Lower leg skin (tissue), 4 donors: ENCODE measurements around the gene PRICKLE1. TPM values are rescaled to one million over a fixed set of nuclear protein-coding genes. Genes with fewer than 3 reads are reported as not detected.

Source experiments
- DNase-seq, 2 donors: peaks; one replicate each; pipeline ENCODE4 v3.0.0-alpha.2; 2019; ENCODE audit warnings: low spot score in 2 of 2
- H3K4me3 ChIP-seq: fragments of 200-600 bp; sonication (generic); 2 replicates; pipeline ENCODE4 v1.5.1; 2017; ENCODE audit warnings: mild to moderate bottlenecking, low read depth; ENCODE audit not compliant: poor library complexity, severe bottlenecking
- POLR2A ChIP-seq, 2 donors: fragments of 450-650 bp; IDR thresholded peaks; one replicate each; pipeline ENCODE4 v1.6.1; 2016 to 2017; ENCODE audit warnings: antibody characterized with exemption in 2 of 2, mild to moderate bottlenecking in 1 of 2, moderate library complexity in 1 of 2
- WGBS, 2 donors: methylation state at CpG; one replicate each; pipeline ENCODE4 v1.1.5; 2018; 5-methylcytosine and 5-hydroxymethylcytosine counted together
- intact Hi-C: fragments of 100-400 bp; cut with DNase I; formaldehyde crosslinking; loops from one replicate; pipeline ENCODE4 v1.15.0; 2023; ENCODE audit warnings: low total_unique reads
- total RNA-seq, 4 donors: library from RNA; depleted of rRNA; stranded (reverse); fragments of >200 nt; gene quantifications; one replicate each; pipeline ENCODE4 v1.1.0, GENCODE V29; 2016
- TF ChIP-seq, protein P1 (sequence below), 3 donors: fragments of 450-650 bp; IDR thresholded peaks; one replicate each; pipeline ENCODE4 v1.5.1; 2016; ENCODE audit warnings: antibody characterized with exemption in 3 of 3, mild to moderate bottlenecking in 3 of 3, moderate library complexity in 2 of 3

The PRICKLE1 gene
- total RNA-seq, 4 donors from 2014 or later: 3.8 to 39.8 (median 14.4) TPM

DNA sequence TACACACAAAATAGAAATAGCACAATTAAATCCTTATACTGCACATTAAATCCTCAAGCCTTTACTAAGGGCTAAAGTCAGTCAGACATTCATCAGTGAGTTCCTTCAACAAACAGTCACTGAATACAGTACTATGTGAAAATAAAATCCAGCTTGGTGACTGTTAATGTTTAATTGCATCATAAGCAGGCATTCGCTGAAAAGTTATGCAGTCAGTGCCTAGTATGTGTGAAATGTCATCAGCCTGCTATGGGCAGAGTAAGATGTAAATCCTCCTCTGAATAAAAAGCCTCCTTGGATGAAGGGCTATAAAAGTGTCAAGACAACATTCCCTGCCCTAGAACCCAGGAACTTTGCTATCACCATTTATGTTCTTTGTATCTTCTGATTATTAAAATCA lies 116.4 kb downstream of the PRICKLE1 start:
- intact Hi-C loops: no loop called here
- TF ChIP-seq, protein P1, sequence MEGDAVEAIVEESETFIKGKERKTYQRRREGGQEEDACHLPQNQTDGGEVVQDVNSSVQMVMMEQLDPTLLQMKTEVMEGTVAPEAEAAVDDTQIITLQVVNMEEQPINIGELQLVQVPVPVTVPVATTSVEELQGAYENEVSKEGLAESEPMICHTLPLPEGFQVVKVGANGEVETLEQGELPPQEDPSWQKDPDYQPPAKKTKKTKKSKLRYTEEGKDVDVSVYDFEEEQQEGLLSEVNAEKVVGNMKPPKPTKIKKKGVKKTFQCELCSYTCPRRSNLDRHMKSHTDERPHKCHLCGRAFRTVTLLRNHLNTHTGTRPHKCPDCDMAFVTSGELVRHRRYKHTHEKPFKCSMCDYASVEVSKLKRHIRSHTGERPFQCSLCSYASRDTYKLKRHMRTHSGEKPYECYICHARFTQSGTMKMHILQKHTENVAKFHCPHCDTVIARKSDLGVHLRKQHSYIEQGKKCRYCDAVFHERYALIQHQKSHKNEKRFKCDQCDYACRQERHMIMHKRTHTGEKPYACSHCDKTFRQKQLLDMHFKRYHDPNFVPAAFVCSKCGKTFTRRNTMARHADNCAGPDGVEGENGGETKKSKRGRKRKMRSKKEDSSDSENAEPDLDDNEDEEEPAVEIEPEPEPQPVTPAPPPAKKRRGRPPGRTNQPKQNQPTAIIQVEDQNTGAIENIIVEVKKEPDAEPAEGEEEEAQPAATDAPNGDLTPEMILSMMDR (IDR thresholded peaks at IDR 0.05): no peak
- TF ChIP-seq POLR2A (IDR thresholded peaks at IDR 0.05): no peak
- 36 to 82% methylated on average over 1 of the region's 1 CpG for WGBS, 2 donors
- H3K4me3 ChIP-seq: no peak overlapping the region
- no peak for DNase-seq

DNA sequence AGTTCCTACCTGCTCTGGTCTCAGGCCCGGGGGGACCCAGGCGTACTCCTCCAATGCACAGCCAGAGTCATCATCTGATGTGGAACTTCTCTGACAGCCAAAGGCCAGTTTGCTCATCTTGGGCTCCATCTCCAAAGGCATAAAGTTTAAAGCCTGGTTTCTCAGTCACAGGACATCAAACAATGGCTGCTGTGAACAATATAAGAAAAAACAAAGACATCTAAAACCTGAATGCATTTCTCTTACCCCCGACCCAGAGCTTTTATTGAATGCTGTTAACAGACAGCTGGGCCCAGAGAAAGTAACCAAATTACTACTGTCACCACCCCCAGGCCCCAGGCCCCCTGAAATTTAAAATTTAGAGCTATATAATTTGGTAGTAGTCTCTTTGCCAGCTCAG lies 117.2 kb downstream of the PRICKLE1 start:
- TF ChIP-seq POLR2A (IDR thresholded peaks at IDR 0.05): no peak
- TF ChIP-seq, protein P1 (IDR thresholded peaks at IDR 0.05): no peak
- H3K4me3 ChIP-seq: no peak overlapping the region
- WGBS, 2 donors: 84 to 88% methylated on average over 3 of the region's 3 CpGs
- intact Hi-C loops: no loop called here
- DNase-seq: no peak

DNA sequence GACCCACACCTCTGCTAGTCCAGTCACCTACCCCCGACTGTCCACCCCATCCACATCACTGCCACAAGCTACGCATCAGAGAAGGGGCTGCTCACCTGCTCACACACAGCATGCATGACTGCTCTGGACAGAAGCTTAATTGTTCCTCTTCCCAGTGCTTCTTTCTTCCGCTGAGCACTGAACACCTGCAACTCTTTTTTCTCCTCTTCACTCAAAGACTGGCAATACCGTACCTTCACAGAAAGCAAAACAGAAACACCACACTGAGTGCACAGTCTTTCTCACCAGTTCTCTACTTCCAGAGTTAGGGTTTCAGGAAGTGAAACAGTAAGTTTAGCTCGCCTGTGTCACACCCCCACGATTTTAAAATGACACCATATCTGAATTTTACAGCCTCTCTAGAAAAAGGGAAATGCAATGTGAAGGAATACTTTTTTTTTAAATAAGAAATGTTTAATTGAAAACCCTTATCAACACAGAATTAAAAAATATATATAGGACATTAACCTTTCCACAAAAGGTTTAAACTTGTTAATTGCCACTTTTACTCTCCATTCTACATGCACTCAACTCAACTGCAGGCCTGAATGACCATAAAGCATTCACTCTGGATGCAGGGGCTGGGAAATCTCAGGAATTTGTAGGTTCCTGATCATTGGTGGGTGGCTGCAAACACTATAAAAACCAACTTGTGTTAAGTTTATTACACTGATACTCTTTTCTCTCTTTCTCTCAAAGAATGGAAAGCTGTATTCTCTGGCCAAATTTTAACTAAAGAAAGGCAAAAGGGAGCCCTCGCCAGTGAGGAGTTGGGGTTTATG lies 120.0 kb downstream of the PRICKLE1 start:
- intact Hi-C loops: no loop called here
- WGBS, 2 donors: 85 to 87% methylated on average over 7 of the region's 7 CpGs
- DNase-seq: no peak
- no peak overlapping the region for H3K4me3 ChIP-seq
- TF ChIP-seq POLR2A (IDR thresholded peaks at IDR 0.05): no peak
- TF ChIP-seq, protein P1 (IDR thresholded peaks at IDR 0.05): no peak

DNA sequence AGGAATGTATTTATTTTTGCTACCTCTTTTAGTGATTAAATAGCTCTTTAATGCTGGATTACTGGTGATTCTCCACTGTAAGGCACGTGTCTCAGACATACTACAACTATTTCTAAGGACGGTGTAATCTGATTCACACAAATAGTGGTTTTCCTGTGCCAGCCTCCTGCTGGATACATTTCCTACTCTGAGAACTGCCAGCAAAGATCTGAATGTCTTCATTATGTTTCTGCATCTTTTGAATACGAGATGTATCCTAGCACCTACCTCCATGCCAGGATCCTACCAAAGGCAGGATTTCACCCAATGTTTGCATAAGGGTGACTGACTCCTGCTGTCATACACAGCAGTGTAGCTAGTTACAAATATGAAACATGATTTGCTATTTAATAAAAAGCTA lies 120.6 kb downstream of the PRICKLE1 start:
- DNase-seq: no peak
- H3K4me3 ChIP-seq: no peak overlapping the region
- intact Hi-C loops: no loop called here
- WGBS, 2 donors: 62 to 71% methylated on average over 3 of the region's 3 CpGs
- TF ChIP-seq, protein P1 (IDR thresholded peaks at IDR 0.05): no peak
- TF ChIP-seq POLR2A (IDR thresholded peaks at IDR 0.05): no peak

DNA sequence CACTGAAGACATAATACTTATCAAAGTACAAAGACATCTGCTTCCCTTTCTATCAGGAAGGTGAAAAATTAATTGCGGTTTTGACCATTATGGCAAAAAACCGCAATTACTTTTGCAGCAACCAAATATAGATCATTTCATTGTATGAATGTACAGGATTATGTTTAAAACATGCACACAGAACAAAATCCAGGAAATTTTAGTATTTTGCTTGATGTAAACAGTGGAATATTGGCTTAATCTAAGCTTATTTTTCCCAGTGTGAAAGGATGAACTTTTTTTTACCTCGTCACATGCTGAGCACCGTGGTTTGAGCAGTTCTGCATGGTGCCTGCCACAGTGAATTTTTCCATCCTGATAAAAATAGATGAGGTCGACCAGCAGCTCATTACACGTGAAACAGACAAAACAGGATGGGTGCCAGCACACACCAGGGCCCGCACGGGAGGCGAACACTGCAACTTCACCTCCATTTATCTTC lies 121.2 kb downstream of the PRICKLE1 start:
- no peak for DNase-seq
- H3K4me3 ChIP-seq: no peak overlapping the region
- TF ChIP-seq, protein P1 (IDR thresholded peaks at IDR 0.05): no peak
- no peak for TF ChIP-seq POLR2A (IDR thresholded peaks at IDR 0.05)
- 58 to 76% methylated on average over 9 of the region's 9 CpGs for WGBS, 2 donors
- intact Hi-C loops: no loop called here
